HepG2 (cell line): ENCODE data around the gene LINGO3. TPM values are rescaled to one million over a fixed set of nuclear protein-coding genes. Genes with fewer than 3 reads are reported as not detected.

Experiments used
- ATAC-seq: fragments of 200-7000 bp; cut with Tn5 transposase; 3 replicates; pipeline ENCODE4 v1.9.1; 2020; ENCODE audit warnings: mild to moderate bottlenecking, moderate library complexity
- BruUV-seq: library from RNA; stranded (reverse); fragments of 400-500 nt; replicated peaks from 2 replicates; lab custom pipeline; 2021; lab: Mats Ljungman, UMichigan
- CTCF ChIA-PET: fragments of 300-600 bp; formaldehyde crosslinking; extraction: SDS; loops from one replicate; lab custom pipeline; 2021; ENCODE audit warnings: low total read pairs, inconsistent platforms, low intra/inter-chr PET ratio; lab: Yijun Ruan, JAX
- POLR2A ChIA-PET: fragments of 350-600 bp; sonication (Branson Sonifier 250); formaldehyde crosslinking; loops from one replicate; lab custom pipeline; 2020; ENCODE audit warnings: antibody characterized with exemption, inconsistent platforms; lab: Yijun Ruan, JAX
- DNase-seq: peaks from one replicate; pipeline ENCODE4 v3.0.0-alpha.2; 2015; ENCODE audit warnings: low spot score
- FAIRE-seq: peaks from 3 replicates; lab custom pipeline; 2011; peaks lifted over from hg19 to GRCh38; lab: Jason Lieb, UNC
- H2AFZ ChIP-seq: one replicate; pipeline ENCODE4 v1.6.1; 2011; ENCODE audit warnings: low read length, inconsistent platforms
- H3K27ac ChIP-seq: fragments of 300-600 bp; 3 replicates; pipeline ENCODE4 v1.8.0; 2011; ENCODE audit warnings: mixed run types, mild to moderate bottlenecking, mixed read lengths, low read length, inconsistent platforms; ENCODE audit not compliant: insufficient read depth; ENCODE audit errors: extremely low read length
- H3K27me3 ChIP-seq, 2 experiments: fragments of 200-600 bp in 1 of 2; 2 replicates in 1 of 2; 3 replicates in 1 of 2; pipeline versions ENCODE4 v1.6.0 to v1.8.0; 2011; ENCODE audit warnings: low read length in 2 of 2, mild to moderate bottlenecking in 2 of 2, moderate library complexity in 2 of 2, inconsistent platforms in 1 of 2; ENCODE audit not compliant: insufficient read depth in 2 of 2, control insufficient read depth in 1 of 2
- H3K36me3 ChIP-seq, 2 experiments: fragments of 200-600 bp in 1 of 2; replicated peaks in 1 of 2; 2 replicates in 1 of 2; 3 replicates in 1 of 2; pipeline versions ENCODE4 v1.5.1 to v1.8.0; 2011; ENCODE audit warnings: low read length in 2 of 2, inconsistent platforms in 1 of 2; ENCODE audit not compliant: insufficient read depth in 2 of 2, control insufficient read depth in 1 of 2
- H3K4me1 ChIP-seq: 2 replicates; pipeline ENCODE4 v1.5.1; 2012; ENCODE audit warnings: low read length, inconsistent platforms; ENCODE audit not compliant: insufficient read depth
- H3K4me2 ChIP-seq: 2 replicates; pipeline ENCODE4 v1.6.0; 2011; ENCODE audit warnings: low read depth, low read length, inconsistent platforms
- H3K4me3 ChIP-seq, 3 experiments: fragments of 200-600 bp in 1 of 3; sonication (generic), shearing (Covaris generic) in 1 of 3; replicated peaks in 1 of 3; 2 replicates each; pipeline ENCODE4 v1.5.1; 2011 to 2016; ENCODE audit warnings: low read length in 3 of 3, inconsistent platforms in 2 of 3, low read depth in 2 of 3, mild to moderate bottlenecking in 2 of 3, control low read depth in 1 of 3, mixed read lengths in 1 of 3; ENCODE audit not compliant: insufficient read depth in 1 of 3
- H3K79me2 ChIP-seq: one replicate; pipeline ENCODE4 v1.6.1; 2011; ENCODE audit warnings: low read length, inconsistent platforms; ENCODE audit not compliant: insufficient read depth
- H3K9ac ChIP-seq: 2 replicates; pipeline ENCODE4 v1.6.0; 2011; ENCODE audit warnings: mild to moderate bottlenecking, low read depth, low read length, inconsistent platforms; ENCODE audit not compliant: insufficient read depth
- H3K9me3 ChIP-seq: 2 replicates; pipeline ENCODE4 v1.5.1; 2012; ENCODE audit warnings: mild to moderate bottlenecking, low read length
- H4K20me1 ChIP-seq: 2 replicates; pipeline ENCODE4 v1.6.0; 2011; ENCODE audit warnings: inconsistent platforms, mild to moderate bottlenecking, low read length, moderate library complexity; ENCODE audit not compliant: insufficient read depth
- HNF4A ChIP-seq: sonication (generic); formaldehyde crosslinking; IDR thresholded peaks from 2 replicates; pipeline ENCODE4 v1.4.0; 2020; ENCODE audit warnings: missing genetic modification reagents
- POLR2A ChIP-seq, 2 experiments: IDR thresholded peaks; 2 replicates each; pipeline ENCODE4 v1.6.1; 2011; ENCODE audit warnings: low read depth in 2 of 2, low read length in 2 of 2, mild to moderate bottlenecking in 1 of 2, moderate library complexity in 1 of 2; ENCODE audit not compliant: insufficient read depth in 1 of 2
- ZNF780A ChIP-seq: sonication (generic); formaldehyde crosslinking; IDR thresholded peaks from 2 replicates; pipeline ENCODE4 v1.8.0; 2022; ENCODE audit warnings: mild to moderate bottlenecking, missing genetic modification reagents, moderate library complexity
- WGBS: methylation state at CpG from one replicate; pipeline ENCODE4 v1.1.6; 2017; ENCODE audit warnings: low lambda C conversion rate; 5-methylcytosine and 5-hydroxymethylcytosine counted together
- in situ Hi-C: cut with HindIII; loops from 2 replicates; pipeline ENCODE4 v1.10.0; 2017; ENCODE audit warnings: low pct_unique_long_range_greater_than_20kb; ENCODE audit not compliant: extremely low pct_ligation_motif_present
- intact Hi-C: fragments of 100-400 bp; cut with micrococcal nuclease; formaldehyde crosslinking; loops from one replicate; pipeline ENCODE4 v1.10.0; 2022; ENCODE audit not compliant: unreplicated experiment
- polyA plus RNA-seq, 8 experiments: library from polyadenylated mRNA; depleted of rRNA in 3 of 8; stranded (reverse) in 7 of 8; unstranded in 1 of 8; fragments of >200 nt; fragmentation: Illumina TruSeq in 4 of 8; extraction: Trizol in 4 of 8; gene quantifications; 2 replicates each; pipeline versions ENCODE4 v1.2.1 to v1.2.3, GENCODE V29; 2011 to 2016; ENCODE audit warnings: low read depth in 4 of 8, missing spikeins in 1 of 8, mixed read lengths in 1 of 8; ENCODE audit not compliant: insufficient read depth in 1 of 8
- total RNA-seq, 5 experiments: library from RNA; depleted of rRNA; stranded (reverse); fragments of >200 nt; fragmentation: Illumina TruSeq; extraction: Trizol; gene quantifications; 2 replicates each; pipeline ENCODE4 v1.2.3, GENCODE V29; 2016; ENCODE audit warnings: low read depth in 1 of 5
- TF ChIP-seq, protein P1 (sequence below): sonication (generic); formaldehyde crosslinking; IDR thresholded peaks from 2 replicates; pipeline ENCODE4 v1.4.0; 2020; ENCODE audit warnings: mild to moderate bottlenecking, low read depth, missing genetic modification reagents

Gene LINGO3
- total and polyA plus RNA-seq, 2 of the 13 experiments (the other 11 are each of a cell fraction or from before 2014, with no cell fraction given): not detected

DNA sequence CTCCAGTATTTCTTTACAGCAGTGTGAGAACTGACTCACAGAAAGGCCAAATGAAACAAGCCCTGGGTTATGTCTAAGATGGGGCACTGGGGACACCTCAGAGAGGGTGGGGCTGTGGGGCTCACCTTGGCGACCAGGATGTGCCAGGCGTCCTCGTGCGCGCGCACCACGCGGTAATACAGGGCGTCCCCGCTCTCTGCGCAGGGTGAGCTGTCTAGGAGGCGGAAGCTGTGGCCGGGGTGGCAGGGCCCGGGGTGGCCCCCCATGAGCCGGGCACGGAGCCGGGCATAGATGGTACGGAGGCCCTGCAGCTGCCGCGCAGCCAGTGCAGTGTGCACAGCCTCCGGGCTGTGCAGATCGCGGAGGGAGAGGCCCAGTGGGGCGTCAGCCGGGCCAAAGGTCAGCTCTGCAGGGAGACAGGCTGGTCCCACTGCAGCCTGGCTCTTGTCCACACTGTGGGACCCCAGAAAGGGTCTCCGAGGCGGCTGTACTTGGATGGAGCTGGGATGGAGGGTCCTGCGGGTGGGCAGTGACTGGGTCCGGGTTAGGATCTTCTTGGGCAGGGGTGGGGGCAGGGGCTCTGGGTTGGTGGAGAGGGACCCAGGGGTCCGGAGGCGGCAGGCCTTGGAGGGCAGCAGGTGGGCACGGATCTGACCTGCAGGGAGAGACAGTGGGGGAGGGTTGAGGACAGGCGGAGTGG is 29.3 kb downstream of the LINGO3 start (continued):
- TF ChIP-seq, protein P1, sequence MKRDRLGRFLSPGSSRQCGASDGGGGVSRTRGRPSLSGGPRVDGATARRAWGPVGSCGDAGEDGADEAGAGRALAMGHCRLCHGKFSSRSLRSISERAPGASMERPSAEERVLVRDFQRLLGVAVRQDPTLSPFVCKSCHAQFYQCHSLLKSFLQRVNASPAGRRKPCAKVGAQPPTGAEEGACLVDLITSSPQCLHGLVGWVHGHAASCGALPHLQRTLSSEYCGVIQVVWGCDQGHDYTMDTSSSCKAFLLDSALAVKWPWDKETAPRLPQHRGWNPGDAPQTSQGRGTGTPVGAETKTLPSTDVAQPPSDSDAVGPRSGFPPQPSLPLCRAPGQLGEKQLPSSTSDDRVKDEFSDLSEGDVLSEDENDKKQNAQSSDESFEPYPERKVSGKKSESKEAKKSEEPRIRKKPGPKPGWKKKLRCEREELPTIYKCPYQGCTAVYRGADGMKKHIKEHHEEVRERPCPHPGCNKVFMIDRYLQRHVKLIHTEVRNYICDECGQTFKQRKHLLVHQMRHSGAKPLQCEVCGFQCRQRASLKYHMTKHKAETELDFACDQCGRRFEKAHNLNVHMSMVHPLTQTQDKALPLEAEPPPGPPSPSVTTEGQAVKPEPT (CRISPR knock-in tag): no peak
- TF ChIP-seq HNF4A: peak; percentile 52

DNA sequence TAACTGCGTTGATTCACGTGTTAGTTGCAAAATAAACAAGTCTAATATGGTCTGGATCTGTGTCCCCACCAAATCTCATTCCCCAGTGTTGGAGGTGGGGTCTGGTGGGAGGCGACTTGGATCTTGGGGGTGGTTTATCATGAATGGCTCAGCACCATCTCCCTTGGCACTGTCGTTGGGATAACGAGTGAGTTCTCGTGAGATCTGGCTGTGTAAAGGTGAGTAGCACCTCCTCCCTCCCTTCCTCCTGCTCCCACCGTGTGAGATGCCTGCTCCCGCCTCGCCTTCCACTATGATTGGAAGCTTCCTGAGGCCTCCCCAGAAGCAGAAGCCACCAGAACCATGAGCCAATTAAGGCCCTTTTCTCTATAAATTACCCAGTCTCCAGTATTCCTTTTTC is 30.8 kb downstream of the LINGO3 start:
- H3K36me3 ChIP-seq: peaks cover 2 to 9% of the 10 kb centered on the region in 2 experiments; a peak in 2 of 5 replicates
- TF ChIP-seq ZNF780A (CRISPR knock-in tag): no peak
- TF ChIP-seq POLR2A (IDR thresholded peaks at IDR 0.05; ENCODE audit: insufficient read depth in 1 of 2, low read depth in 2 of 2, low read length in 2 of 2): peak in 1 of 2 experiments; percentile 34; a peak in 2 of 4 replicates
- H3K9me3 ChIP-seq: no peaks in the 10 kb centered on the region
- H2AFZ ChIP-seq: no peak overlapping the region
- H3K27me3 ChIP-seq: peaks cover 0 to 6% of the 10 kb centered on the region in 2 experiments; a peak in 1 of 5 replicates
- H3K4me3 ChIP-seq: no peak overlapping the region
- in situ Hi-C loops (loop anchor here (5.0 kb wide), 1 partner anchor 40 kb away; no protein-coding TSS in a partner anchor), intact Hi-C loops (no loop called here)
- H4K20me1 ChIP-seq: peaks cover 35% of the 10 kb centered on the region
- no peak overlapping the region for H3K9ac ChIP-seq
- ChIA-PET CTCF (no interaction called here), POLR2A (interaction anchor here (1.2 kb wide), 1 partner anchor 9 kb away, joined by 3 read pairs; no protein-coding TSS in a partner anchor)
- H3K4me2 ChIP-seq: no peak overlapping the region
- H3K4me1 ChIP-seq: peaks cover 38% of the 10 kb centered on the region
- H3K27ac ChIP-seq: no peak overlapping the region
- FAIRE-seq: no peak
- DNase-seq: no peak
- ATAC-seq: no peak
- WGBS: 87% methylated on average over 9 of the region's 9 CpGs
- H3K79me2 ChIP-seq: peaks cover 7% of the 10 kb centered on the region
- TSS peak; percentile 24 for BruUV-seq
